Keratinocyte (primary cell): ENCODE measurements around the gene LDLRAD4.

Experiments
- CTCF ChIP-seq, 3 experiments: IDR thresholded peaks in 1 of 3; conservative IDR thresholded peaks in 1 of 3; optimal IDR thresholded peaks in 1 of 3; 2 replicates in 2 of 3; 3 replicates in 1 of 3; pipeline versions ENCODE3 to v1.5.1; 2011; ENCODE audit warnings: low read length in 3 of 3, mild to moderate bottlenecking in 3 of 3, moderate library complexity in 2 of 3, control low read depth in 1 of 3, inconsistent platforms in 1 of 3; ENCODE audit not compliant: insufficient read depth in 2 of 3; ENCODE audit errors: extremely low read depth in 1 of 3
- EZH2 ChIP-seq: IDR thresholded peaks from one replicate; pipeline ENCODE4 v1.6.1; 2012; ENCODE audit warnings: inconsistent platforms, mild to moderate bottlenecking, low read length, moderate library complexity

DNA sequence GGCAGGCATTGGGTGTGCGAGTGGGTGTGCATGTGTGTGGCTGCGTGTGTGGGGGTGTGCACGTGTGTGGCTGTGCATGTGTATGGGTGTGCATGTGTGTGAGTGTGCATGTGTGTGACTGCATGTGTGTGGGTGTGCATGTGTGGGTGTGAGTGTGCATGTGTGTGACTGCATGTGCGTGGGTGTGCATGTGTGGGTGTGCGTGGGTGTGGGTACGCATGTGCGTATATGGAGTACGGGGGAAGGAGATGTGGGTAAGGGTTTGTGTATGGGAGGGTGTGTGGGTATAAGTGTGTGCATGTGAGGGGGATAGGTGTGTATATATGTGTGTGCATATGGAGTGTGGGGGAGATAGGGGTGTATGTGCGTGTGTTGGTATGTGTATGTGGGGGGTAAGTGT, 371.4 kb downstream of the LDLRAD4 start:
- TF ChIP-seq CTCF (optimal IDR thresholded peaks at IDR 0.05 in 1 of 3, IDR thresholded peaks at IDR 0.05 in 1 of 3, conservative IDR thresholded peaks at IDR 0.05 in 1 of 3; ENCODE audit: extremely low read depth in 1 of 3, insufficient read depth in 2 of 3, low read length in 3 of 3): no peak
- no peak for TF ChIP-seq EZH2
